GM19455 (cell line): ENCODE data around the gene SLC4A11.
"Not testable (repeated sequence)": the region's sequence is repeated elsewhere in the genome, so short reads cannot be mapped to it uniquely, and the experiment has no call there.

Experiments
- ATAC-seq: cut with Tn5 transposase; IDR thresholded peaks from one replicate; pipeline ENCODE4 v1.9.1; 2021; ENCODE audit not compliant: unreplicated experiment

SLC4A11 gene

DNA sequence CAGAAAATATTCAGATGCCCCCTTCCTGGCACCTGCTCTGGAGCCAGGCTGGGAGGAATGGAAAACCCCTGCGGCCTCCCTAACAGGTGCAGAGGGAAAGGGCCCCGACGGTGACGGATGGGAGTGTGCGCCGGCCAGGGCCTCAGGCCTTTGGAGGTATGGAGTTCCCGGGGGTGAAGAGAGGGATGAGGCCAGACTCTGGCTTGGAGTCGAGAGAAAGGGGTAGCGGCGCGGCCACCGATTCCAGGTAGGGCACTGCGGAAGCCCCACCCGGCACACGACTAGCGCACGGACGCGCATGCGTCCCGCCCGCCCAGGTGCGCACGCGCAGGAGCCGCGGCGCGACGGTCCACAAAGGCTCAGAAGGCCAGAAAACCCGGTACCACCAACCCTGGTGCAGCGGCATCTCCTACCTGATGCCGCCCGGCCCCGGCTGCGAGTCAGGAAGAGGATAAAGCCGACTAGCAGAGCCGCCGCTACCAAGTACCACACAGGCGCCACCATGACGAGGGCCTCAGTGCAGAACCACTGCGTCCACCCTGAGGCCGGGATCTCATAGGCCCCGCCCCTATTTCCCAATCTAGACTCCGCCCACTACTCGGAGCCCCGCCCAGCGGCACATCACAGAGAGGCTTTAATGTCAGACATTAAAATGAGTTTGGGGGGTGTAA lies 34.7 kb downstream of the SLC4A11 start, which contains the start of gene DDRGK1:
TSS of gene DDRGK1 (minus strand) at position 559 of the 671 bp plus-strand sequence. CDS start at position 504, 55 bp downstream.
- ATAC-seq, result peak; percentile 84

DNA sequence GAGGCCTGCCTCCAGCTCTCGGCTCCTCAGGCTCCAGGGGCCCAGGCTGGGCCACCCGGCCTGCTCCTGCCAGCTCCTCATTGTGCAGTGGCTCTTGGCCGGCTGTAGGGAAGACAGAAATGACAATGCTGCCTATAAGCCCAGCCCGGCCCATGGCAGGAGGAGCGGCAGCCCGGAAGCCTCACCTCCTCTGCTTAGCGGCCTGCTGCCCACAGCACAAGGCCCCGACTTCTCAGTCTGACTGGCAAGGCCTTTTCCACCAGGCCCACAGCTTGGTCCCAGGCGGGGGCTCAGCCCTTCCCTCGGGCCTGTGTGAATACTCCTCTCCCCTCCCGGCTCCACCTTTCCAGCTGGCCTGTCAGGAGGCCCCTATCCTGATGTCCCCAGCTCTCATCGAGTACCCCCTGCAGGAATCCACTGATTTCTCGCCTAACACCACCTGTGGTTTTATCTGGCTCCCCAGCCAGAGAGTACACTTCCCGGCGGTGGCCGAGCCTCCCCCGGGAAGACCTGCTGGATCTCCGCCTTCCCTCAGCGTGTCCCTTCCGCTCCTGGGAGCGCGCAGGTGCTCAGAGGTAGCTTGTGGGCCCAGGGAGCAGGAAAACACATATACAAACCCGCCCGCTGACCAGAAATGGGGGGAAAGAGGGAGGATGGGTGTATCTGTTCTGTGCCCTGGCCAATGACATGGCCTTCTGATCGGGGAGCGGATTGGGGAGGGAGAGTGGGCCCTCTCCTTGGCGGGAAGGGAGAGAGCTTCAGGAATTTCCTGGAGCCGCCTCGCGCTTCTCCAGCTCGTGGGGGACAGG lies 35.5 kb downstream of the SLC4A11 start:
- ATAC-seq, result peak; percentile 27

DNA sequence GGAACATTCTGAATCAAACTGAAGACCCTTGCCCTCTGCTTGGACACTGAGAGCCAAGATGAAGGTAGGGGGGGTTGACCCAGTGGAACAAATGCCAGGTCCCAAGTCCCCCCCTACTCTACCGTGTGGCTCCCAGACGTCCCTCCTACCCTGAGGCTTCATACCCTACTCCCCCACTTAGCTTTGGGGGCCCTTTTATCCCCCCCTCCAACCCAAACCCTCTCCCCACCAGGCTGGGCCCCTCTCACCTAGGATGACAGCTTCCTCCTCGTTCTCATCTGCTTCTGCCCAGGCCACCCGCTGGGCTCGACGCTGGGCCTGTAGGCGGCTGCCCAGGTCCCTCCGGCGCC lies 36.0 kb downstream of the SLC4A11 start:
- ATAC-seq, result no peak

DNA sequence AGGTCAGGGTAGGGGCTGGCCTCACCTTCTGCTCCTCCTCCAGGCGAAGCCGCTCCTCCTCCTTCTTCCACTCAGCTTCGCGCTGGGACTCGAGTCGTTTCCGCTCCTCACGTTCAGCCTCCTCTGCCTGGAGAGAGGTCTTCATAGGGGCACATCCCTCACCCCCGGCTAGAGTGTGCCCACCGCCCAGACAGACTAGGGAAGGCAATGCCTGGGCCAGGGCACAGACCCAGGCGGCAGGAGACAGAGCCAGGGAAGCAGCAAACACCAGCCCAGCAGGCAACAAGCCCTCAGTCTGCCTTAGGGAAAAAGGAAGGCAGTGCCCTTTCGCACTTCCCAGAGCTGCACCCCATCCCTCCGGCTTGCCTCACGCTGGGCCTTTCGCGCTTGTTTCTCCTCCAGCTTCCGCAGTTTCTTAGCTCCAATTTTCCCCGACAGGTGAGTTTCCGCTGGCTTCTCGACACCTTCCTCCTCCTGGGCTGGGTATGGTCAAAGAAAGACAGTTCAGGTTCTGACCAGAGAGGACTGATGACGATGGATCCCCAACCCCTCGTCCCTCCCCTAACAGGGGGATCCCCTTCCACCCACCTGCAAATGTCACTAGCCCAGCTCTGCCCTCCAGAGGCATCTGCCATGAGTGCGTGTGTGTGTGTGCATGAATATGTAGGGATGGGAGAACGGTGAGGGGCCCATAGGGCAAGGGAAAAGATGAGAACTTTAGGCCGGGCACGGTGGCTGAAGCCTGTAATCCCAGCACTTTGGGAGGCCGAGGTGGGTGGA lies 38.8 kb downstream of the SLC4A11 start:
- no peak for ATAC-seq

DNA sequence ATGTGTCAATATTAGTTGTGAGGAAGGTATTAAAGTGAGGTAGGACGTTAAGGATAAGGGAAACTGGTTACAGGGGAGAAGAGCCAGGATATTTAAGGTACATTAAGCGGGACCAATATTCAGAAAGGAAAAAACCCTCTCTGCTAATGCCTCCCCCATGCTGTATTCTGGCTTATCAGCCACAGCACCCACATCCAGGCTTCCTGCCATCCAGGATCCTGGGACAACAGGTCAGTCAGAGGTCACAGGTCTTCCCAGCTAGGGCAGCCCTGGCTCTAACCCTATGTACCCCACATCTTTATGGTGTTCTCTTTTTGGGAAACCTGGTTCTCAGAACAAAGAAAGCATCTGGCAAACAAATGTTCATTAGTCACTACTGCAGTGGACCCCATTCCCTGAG lies 39.8 kb downstream of the SLC4A11 start:
- no peak for ATAC-seq

DNA sequence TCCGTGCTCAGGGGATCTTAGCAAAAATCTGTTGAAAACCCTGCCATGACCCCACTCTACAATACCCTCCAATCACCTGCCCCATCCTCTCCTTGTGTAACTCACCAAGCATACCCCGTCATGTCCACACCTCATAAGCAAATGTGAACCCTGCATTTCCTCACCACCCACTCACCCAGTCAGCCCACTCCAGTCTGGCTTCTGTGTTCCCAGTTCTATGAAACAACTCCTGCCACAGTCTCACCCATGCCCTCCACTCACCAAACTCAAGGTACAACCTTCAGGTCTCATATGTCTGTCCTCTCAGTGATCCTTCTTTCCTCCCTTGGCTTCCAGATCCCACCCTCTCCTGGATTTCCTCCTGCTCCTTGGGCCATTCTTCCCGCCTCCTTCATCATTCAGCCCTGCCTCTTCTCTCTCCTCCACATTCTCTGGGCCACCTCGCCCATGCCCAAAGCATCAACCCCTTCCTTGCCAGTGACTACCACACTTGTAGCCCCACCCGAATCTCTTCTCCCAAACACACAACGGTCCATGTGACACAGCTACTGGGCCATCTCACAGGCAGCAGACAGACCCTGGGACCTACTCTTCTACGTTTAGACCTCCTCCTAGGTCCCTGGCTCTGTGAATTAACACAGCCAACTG lies 43.3 kb downstream of the SLC4A11 start:
- ATAC-seq, result no peak

DNA sequence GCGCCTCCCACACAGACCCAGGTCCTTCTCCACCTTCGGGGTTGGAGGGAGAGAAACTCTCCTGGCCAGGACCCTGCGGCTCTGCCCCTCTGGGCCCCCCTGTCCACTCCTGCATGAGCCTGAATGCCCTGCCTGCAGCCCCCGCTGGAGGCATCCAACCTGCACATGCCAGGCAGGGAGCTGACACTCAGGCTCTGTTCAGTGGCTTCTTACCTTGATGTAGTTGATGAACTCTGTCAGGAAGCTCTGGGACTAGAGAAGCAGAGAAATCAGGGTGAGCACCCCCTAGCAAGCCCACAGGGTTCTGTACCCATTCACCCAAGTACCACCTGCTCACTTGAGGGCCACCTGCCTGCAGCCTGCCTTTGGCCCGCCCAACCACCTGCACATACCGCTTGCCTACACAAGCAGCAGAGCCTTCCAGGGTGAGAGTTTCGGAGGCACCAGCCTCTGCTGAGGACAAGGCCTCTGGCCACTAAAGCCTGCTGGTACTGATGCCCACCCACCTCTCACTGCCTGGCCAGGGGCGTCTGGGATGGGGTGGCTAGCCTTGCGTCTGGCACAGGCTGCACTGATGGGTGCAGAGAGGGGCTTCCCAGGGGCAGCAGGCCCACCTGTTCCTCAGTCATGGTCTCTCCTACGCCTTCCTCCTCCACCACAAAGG lies 44.2 kb downstream of the SLC4A11 start:
- ATAC-seq, result no peak

DNA sequence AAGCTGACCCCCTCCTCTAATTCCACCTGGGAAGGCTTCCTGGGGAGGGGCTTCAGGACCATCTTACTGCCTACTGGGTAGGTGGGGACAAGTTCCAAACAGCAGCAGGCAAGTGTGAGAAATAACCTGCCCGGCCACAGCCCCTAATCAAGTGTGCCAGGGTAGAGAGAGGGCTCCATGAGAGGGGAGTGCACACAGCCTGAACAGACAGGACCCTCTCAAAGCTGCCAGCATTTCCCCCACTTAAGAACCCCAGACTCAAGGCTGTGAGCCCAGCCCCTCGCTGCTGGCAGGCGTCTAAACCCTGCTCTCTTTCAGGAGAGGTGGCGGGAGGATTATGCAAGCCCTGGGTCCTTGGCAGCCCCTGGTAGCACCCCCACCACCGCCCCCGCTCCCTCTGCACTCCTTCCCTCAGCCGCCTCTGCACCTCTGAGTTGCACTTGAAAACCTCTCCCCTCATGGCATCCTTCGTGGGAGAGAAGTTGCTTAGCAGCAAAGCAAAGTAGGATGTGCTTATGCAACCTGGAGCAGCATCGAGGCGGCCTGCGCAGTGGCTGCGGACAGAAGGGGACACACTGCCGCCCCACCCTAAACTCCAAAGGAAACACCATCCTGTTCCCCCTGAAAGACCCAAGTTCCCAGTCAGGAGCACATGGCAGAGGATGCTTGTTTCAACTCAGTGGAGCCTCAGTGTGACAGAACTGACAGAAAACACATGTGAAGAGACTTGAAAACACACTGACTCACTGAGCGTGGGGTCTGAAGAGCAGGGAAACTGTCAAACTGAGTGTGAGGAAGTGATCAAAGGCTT lies 45.0 kb downstream of the SLC4A11 start:
- no peak for ATAC-seq

DNA sequence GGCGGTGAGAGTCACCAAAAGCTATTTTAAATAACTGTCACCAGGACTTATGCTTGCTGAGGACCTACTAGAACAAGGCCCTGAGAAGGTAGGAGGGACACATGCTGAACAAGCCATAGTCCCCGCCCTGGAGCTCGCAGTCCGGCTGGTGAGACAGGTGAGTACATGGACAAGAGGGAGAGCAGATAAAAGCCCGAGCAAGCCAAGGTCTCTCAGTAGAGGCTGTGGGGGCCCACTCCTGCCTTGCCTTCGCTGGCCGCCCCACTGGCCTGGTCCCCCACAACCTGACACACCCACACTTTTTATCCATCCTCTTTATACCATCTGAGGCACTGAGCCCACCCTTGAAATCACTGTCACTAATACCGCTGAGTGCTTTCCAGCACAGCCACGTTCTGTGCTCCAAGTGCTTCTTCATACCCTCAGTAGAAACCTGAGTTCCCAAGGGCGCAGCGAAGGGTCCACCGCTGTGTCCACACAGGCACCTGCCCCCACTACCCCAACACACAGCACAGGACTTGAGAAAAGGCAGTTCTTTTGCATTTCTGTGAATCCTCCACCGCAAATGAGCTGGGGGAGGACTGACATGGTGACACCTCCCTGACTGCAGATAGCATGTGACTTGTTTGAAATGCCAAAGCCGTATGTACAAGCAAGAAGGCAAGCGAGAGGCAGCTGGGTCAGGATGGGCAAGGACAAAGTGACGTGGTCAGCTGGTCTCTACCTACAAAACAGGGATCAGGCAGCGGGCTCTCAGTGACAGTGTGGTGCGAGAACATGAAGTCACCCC lies 46.6 kb downstream of the SLC4A11 start:
- ATAC-seq, result no peak

DNA sequence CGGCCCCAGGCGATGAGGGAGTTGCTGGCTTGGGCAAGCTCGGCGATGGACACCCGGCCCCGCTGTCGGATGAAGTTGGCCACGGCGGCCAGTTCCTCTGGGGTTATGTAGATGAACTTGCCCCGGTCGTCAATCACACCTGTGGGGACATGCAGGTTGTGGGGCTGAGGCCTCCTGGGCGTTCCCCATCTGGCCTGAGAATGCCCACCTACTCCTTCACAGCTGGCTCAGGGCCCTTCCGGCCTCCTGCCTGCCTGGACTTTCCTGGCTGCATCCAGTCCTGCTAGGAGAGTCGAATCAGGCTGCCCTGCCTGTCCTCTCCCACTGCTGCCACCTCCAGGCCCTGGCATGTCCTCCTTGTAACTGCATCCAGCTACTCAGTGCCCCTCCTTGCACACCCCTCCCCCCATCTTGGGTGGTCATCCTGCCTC lies 48.3 kb downstream of the SLC4A11 start:
- ATAC-seq, result no peak

DNA sequence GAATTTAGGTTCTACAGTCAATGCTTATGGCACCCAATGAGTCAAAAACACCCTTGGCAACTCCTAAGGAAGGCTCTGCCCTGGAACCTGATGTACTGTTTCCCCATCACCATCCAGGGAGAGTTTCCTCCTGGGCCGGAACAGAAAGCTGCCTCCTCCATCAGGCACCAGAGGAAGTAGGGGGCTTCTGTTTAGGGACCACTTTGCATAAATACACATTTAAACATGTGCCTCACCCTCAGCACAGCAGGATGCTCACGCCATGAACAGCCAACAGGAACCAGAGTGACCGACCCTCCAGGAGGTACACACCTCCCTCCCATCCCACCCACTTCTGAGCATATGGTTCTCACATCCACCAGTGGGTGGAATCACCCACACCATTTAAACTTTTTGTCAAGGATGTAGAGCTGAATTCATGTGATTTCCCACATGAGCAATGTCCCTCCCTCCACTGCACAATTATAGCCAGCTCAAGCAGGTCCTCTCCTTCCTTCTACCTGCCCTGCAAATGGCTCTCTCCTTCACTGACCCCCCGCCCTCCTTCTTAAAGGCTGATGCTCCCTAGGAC lies 49.3 kb downstream of the SLC4A11 start:
- no peak for ATAC-seq

DNA sequence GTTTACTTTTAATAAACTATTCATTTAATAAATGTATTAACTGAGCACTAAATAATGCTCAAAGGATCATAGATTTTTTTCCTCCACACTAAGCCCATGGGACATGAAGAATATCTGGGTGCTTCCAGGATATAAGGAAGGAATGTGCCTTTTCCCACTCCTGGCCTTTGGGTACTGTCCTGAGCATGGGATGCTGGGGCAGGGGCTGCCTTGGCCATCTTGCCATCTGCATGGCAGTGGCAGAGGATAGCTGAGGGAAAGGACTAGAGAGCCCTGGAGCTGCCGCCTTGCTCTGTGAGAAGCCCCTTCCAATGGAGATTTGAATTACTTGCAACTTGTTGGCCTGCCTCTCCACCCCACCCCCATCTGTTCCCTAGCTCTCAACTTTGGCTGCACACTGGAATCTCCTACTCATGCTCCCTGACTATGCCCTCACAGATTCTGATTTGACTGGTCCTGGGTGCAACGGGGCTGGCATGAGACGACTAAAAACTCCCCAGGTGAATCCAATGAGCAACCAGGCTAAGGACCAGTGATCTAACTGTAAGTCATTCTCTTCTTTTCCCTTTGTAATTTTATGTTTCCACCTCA lies 50.1 kb downstream of the SLC4A11 start:
- no peak for ATAC-seq

DNA sequence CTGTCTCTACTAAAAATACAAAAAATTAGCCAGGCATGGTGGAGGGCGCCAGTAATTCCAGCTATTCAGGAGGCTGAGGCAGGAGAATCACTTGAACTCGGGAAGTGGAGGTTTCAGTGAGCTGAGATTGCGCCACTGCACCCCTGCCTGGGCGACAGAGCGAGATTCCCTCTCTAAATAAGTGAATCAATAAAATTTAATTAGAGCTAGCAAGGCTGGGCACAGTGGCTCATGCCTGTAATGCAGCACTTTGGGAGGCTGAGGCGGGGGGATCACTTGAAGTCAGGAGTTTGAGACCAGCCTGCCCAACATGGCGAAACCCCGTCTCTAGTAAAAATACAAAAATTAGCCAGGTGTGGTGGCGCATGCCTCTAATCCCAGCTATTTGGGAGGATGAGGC lies 51.1 kb downstream of the SLC4A11 start:
- not testable (repeated sequence) for ATAC-seq

DNA sequence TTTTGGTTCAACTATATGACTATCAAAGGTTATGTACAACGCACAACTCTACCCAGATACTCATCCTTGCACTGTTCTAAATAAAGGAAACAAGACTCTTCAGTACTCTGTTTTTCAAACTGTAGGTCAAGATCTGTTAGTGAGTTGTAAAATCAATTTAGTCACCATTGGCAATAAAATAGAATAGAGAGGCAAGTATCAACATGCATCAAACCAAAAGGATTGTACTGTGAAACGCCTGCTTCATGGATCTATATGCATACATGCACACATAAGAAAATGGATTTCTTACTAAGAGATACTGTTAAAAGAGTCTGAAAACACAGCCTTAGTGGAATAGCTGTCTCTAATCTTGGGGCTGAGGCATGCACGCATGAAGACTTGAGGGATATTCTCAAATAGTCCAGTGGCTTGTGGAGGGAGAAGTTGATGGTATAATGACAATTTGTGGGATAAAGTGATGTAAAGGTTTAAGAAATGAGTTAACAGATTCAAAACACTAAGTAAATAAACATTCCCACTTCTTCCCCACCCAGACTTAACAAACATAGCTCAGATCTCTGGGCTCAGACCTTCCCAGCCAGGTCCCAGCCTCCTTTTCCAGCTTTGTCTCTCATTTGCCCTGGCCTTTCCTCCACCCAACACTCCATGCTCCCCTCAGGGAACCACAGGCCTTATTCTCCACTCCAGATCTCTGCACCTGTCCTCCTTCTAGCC lies 54.9 kb downstream of the SLC4A11 start:
- ATAC-seq, result no peak

DNA sequence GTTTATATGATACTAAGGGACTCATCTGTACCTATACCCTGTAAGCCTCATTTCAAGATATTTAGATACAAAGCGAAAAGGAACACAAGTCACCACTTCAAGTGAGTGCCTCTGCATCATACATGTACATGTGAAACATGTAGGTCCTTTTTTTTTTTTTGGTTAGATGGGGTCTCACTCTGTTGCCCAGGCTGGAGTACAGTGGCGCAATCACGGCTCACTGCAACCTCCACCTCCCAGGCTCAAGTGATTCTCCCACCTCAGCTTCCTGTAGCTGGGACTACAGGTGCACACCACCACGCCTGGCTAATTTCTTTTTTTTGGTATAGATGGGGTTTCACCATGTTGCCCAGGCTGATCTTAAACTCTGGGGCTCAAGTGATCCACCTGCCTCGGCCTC lies 56.6 kb downstream of the SLC4A11 start:
- not testable (repeated sequence) for ATAC-seq

DNA sequence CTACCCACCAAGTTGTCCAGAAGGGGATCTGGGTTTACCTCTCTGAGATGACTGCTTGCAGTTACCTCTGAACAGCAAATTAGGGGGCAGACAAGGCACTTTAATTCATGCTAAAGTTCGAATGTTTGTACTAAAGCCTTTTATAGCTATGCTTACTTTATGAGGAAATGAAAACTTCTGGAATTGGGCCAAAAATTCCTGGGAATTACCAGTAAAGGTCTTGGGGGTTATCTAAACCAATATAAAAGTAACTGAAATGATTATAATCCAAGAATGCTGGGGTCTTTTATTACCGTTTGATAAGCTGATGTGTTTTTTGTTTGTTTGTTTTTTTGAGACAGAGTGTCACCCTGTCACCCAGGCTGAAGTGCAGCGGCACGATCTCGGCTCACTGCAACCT lies 57.7 kb downstream of the SLC4A11 start:
- no peak for ATAC-seq

DNA sequence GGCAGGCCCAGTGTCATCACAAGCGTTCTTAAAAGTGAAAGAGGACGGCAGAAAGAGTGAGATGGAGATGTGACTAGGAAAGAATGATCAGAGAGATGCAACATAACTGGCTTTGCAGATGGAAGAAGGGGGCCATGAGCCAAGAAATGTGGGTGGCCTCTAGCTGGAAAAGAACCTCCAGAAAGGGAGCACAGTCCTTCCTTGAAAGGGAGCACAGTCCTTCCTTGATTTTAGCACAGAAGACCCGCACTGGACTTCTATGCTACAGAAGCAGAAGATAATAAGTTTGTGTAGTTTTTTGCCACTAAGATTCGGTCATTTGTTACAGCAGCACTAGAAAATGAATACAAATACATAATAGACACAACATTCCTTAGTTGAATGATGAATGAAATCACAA lies 58.7 kb downstream of the SLC4A11 start:
- ATAC-seq, result no peak
